ENCODE measurements around the gene PIP5K1A.

The PIP5K1A gene

GRCh38 chr1:151196292-151196800 is 2.0 kb upstream of the PIP5K1A start (continued):
- TF ChIP-seq ZFP41 (tag by site-specific recombination; IDR thresholded peaks at IDR 0.05; ENCODE audit: borderline replicate concordance) (no peak), ZNF660 (tag by site-specific recombination; IDR thresholded peaks at IDR 0.05) (peak; percentile 82; the same call in 1 of the 2 replicates), ZNF623 (tag by site-specific recombination; IDR thresholded peaks at IDR 0.05) (no peak), ZBTB49 (tag by site-specific recombination; IDR thresholded peaks at IDR 0.05; ENCODE audit: low read depth) (no peak), ZNF521 (tag by site-specific recombination; IDR thresholded peaks at IDR 0.05) (no peak), ZNF10 (tag by site-specific recombination; IDR thresholded peaks at IDR 0.05) (no peak), ZNF302 (tag by site-specific recombination; IDR thresholded peaks at IDR 0.05; ENCODE audit: low read depth) (no peak), KLF8 (tag by site-specific recombination; IDR thresholded peaks at IDR 0.05) (peak; percentile 54; the same call in 1 of the 2 replicates), KLF16 (tag by site-specific recombination; IDR thresholded peaks at IDR 0.05) (no peak), GFI1B (tag by site-specific recombination; IDR thresholded peaks at IDR 0.05) (no peak), ZNF24 (tag by site-specific recombination; IDR thresholded peaks at IDR 0.05) (no peak), FEZF1 (tag by site-specific recombination; IDR thresholded peaks at IDR 0.05) (no peak), ZNF677 (tag by site-specific recombination; IDR thresholded peaks at IDR 0.05) (no peak), PRDM10 (tag by site-specific recombination; IDR thresholded peaks at IDR 0.05) (peak; percentile 55), ZNF274 (IDR thresholded peaks at IDR 0.05; ENCODE audit: low read length) (no peak), ZNF274 (tag by site-specific recombination; IDR thresholded peaks at IDR 0.05; ENCODE audit: borderline replicate concordance) (no peak), SALL2 (tag by site-specific recombination; IDR thresholded peaks at IDR 0.05; ENCODE audit: borderline replicate concordance) (no peak), GLI2 (tag by site-specific recombination; IDR thresholded peaks at IDR 0.05; ENCODE audit: borderline replicate concordance, low read depth) (no peak), ZBTB10 (tag by site-specific recombination; IDR thresholded peaks at IDR 0.05) (no peak), ZNF654 (tag by site-specific recombination; IDR thresholded peaks at IDR 0.05; ENCODE audit: low read depth) (peak; percentile 98), REPIN1 (tag by site-specific recombination; IDR thresholded peaks at IDR 0.05; ENCODE audit: low read depth) (no peak), ZNF529 (tag by site-specific recombination; IDR thresholded peaks at IDR 0.05; ENCODE audit: insufficient replicate concordance) (no peak), ZNF626 (tag by site-specific recombination; IDR thresholded peaks at IDR 0.05) (no peak), ZNF133 (tag by site-specific recombination; IDR thresholded peaks at IDR 0.05) (no peak), ZXDB (tag by site-specific recombination; IDR thresholded peaks at IDR 0.05) (no peak), WT1 (tag by site-specific recombination; IDR thresholded peaks at IDR 0.05) (0 out of 2 replicates have a peak, but pooled peaks have one; percentile 25), ZNF140 (tag by site-specific recombination; IDR thresholded peaks at IDR 0.05) (no peak), BCL11B (tag by site-specific recombination; IDR thresholded peaks at IDR 0.05; ENCODE audit: low read depth) (no peak), ZNF202 (tag by site-specific recombination; IDR thresholded peaks at IDR 0.05; ENCODE audit: borderline replicate concordance) (no peak), ZBTB48 (tag by site-specific recombination; IDR thresholded peaks at IDR 0.05) (no peak), ZNF433 (tag by site-specific recombination; IDR thresholded peaks at IDR 0.05; ENCODE audit: low read depth) (no peak), ZNF132 (tag by site-specific recombination; IDR thresholded peaks at IDR 0.05; ENCODE audit: borderline replicate concordance) (no peak)
- TF ChIP-seq, protein P1, sequence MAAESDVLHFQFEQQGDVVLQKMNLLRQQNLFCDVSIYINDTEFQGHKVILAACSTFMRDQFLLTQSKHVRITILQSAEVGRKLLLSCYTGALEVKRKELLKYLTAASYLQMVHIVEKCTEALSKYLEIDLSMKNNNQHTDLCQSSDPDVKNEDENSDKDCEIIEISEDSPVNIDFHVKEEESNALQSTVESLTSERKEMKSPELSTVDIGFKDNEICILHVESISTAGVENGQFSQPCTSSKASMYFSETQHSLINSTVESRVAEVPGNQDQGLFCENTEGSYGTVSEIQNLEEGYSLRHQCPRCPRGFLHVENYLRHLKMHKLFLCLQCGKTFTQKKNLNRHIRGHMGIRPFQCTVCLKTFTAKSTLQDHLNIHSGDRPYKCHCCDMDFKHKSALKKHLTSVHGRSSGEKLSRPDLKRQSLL (tag by site-specific recombination; IDR thresholded peaks at IDR 0.05): no peak
